ENCODE data around the gene YPEL2.

The YPEL2 gene

GRCh38 chr17:59342681-59343131 is 11.3 kb downstream of the YPEL2 start:
- TF ChIP-seq CTCF (IDR thresholded peaks at IDR 0.05; ENCODE audit: insufficient read depth, low read length) (no peak), GABPA (IDR thresholded peaks at IDR 0.05; ENCODE audit: low read depth) (no peak), POLR2AphosphoS5 (IDR thresholded peaks at IDR 0.05; ENCODE audit: low read depth) (no peak), REST (IDR thresholded peaks at IDR 0.05; ENCODE audit: insufficient replicate concordance, low read depth) (no peak), SPI1 (IDR thresholded peaks at IDR 0.05; ENCODE audit: borderline replicate concordance, low read depth) (no peak)
- Histone ChIP-seq H3K4me3 (replicated peaks; ENCODE audit: insufficient read depth, low read length) (no peak overlapping the region), H3K27me3 (ENCODE audit: insufficient read depth, poor library complexity, severe bottlenecking) (no peaks in the 10 kb centered on the region), H3K27ac (replicated peaks) (no peak overlapping the region)
- no peak for DNase-seq (ENCODE audit: low read depth in 1 of 2, low spot score in 1 of 2)

GRCh38 chr17:59345476-59345875 is 14.0 kb downstream of the YPEL2 start:
- TF ChIP-seq GABPA (IDR thresholded peaks at IDR 0.05; ENCODE audit: low read depth): no peak
- TF ChIP-seq POLR2AphosphoS5 (IDR thresholded peaks at IDR 0.05; ENCODE audit: low read depth): no peak
- TF ChIP-seq CTCF (IDR thresholded peaks at IDR 0.05; ENCODE audit: insufficient read depth, low read length): no peak
- TF ChIP-seq SPI1 (IDR thresholded peaks at IDR 0.05; ENCODE audit: borderline replicate concordance, low read depth): no peak
- TF ChIP-seq REST (IDR thresholded peaks at IDR 0.05; ENCODE audit: insufficient replicate concordance, low read depth): no peak
- no peak for DNase-seq (ENCODE audit: low read depth in 1 of 2, low spot score in 1 of 2)
- H3K27me3 ChIP-seq (ENCODE audit: insufficient read depth, poor library complexity, severe bottlenecking): no peaks in the 10 kb centered on the region
- H3K27ac ChIP-seq (replicated peaks): no peak overlapping the region
- H3K4me3 ChIP-seq (replicated peaks; ENCODE audit: insufficient read depth, low read length): no peak overlapping the region

GRCh38 chr17:59346341-59346740 is 14.9 kb downstream of the YPEL2 start:
- no peak overlapping the region for H3K27ac ChIP-seq (replicated peaks)
- no peak overlapping the region for H3K4me3 ChIP-seq (replicated peaks; ENCODE audit: insufficient read depth, low read length)
- TF ChIP-seq REST (IDR thresholded peaks at IDR 0.05; ENCODE audit: insufficient replicate concordance, low read depth) (no peak), GABPA (IDR thresholded peaks at IDR 0.05; ENCODE audit: low read depth) (no peak), CTCF (IDR thresholded peaks at IDR 0.05; ENCODE audit: insufficient read depth, low read length) (no peak), POLR2AphosphoS5 (IDR thresholded peaks at IDR 0.05; ENCODE audit: low read depth) (no peak), SPI1 (IDR thresholded peaks at IDR 0.05; ENCODE audit: borderline replicate concordance, low read depth) (no peak)
- no peak for DNase-seq (ENCODE audit: low read depth in 1 of 2, low spot score in 1 of 2)
- H3K27me3 ChIP-seq (ENCODE audit: insufficient read depth, poor library complexity, severe bottlenecking): no peaks in the 10 kb centered on the region

All from HL-60 (cell line).